Islet precursor cell (in vitro differentiated cells): ENCODE data around the gene FRMD1.

Experiments
- DNase-seq: peaks from one replicate; pipeline ENCODE4 v3.0.0-alpha.2; 2018

The FRMD1 gene

DNA sequence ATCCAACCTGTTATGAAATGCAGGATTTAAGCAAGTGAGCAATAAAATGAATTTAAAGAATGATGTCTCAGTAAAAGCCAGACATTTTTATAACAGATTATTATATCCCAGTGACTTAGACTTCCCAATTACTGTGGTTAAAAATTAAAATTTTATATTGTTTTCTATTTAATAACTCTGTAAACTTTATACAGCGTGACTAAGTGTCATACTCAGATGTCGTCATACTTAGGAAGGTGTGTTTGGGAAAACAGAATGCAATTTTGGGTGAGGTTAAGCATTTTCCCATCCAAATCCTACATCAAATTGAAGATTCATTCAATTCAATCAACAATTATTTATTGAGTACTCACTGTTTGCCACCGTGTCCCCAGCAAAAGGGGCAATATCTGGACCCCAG, 31.4 kb upstream of the FRMD1 start:
- no peak for DNase-seq

GRCh38 chr6:168109171-168109570, 30.2 kb upstream of the FRMD1 start:
- no peak for DNase-seq

DNA sequence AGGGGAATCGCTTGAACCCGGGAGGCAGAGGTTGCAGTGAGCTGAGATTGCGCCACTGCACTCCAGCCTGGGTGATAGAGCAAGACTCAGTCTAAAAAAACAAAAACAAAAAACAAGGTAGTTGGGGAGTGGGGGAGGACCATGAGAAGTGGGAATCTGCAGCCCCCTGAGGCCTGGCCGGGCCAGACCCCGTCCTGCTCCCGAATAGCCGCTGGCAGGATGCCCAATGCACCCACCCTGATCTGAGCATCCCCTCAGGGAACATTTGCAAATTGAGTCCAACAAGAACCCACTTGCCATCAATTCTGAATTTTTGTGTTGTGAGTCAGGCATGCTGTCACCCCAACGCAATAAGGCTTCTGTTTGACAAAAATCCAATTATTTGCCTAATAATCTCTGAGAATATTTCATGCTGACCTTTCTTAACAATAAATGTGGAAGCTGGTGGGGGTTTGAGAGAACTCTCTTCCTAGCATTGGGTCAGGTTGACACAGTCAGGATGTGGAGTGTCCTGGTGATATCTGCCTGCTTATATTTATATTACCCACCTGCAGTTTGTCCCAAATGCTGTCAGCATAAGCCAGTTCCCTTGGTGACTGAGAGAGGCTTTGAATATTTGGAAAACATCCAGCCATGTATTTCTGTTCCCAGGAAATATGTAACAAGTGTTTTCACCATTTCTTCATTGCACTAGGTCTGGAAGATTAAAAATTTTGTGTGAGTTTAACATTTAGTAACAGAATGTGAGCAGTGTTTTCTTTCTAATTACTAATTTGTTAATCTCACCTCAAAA, 28.4 kb upstream of the FRMD1 start:
- no peak for DNase-seq

DNA sequence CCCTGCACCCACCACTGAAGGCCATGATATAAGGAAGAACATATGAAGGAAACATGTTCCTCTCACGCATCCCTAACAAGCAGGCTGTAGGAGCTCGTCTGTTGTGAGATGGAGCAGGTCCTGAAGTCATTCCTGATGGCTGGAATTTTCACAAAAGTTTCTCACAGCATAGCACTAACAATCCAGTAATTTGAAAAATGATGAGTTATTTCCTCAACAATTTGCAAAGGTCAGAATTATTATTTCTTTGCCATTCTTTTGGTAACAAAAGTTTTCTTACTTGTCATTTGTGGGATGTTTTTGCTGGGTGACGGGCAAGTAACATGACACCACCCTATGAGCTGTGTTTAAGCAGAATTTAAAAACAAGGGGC, 27.6 kb upstream of the FRMD1 start:
- no peak for DNase-seq

DNA sequence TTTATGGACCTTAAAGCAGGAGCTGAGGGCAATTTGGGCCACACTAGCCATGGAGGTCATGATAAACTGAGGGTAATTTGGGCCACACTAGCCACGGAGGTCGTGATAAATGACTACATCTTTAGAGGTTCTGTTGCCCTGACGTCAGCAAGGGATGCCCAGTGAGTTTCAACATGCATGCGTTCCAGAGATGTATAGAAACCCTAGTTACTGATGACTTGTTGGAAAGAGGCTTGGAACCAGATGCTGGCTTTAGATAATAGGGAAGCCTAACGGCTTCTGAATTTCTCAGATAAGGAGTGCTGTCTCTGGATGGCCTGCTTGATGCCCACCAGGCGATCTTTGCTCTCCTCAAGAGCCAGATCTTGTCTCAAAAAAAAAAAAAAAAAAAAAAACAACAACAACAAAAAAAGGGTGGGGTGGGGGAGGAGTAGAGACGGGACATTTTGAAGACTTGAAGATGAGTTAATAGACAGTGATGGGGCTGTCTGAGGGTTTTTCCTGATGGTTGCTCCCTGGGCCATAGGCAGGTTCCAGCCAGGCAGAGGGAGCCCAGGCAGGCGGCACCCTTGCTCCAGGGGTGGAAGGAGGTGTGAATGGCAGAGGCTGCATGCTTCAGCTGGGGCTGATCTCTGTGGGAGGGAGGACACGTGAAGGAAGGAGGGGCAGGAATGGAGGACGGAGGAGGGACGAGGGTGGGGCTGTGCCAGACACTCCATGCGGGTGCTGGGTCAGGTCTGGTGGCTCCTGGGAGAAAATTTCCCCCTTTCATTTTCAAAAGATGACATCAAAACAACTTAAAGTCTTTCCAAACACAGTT, 27.0 kb upstream of the FRMD1 start:
- no peak for DNase-seq

- DNase-seq: no peak
Observed at GRCh38 chr6:168104636-168105035, 25.6 kb upstream of the FRMD1 start.

DNA sequence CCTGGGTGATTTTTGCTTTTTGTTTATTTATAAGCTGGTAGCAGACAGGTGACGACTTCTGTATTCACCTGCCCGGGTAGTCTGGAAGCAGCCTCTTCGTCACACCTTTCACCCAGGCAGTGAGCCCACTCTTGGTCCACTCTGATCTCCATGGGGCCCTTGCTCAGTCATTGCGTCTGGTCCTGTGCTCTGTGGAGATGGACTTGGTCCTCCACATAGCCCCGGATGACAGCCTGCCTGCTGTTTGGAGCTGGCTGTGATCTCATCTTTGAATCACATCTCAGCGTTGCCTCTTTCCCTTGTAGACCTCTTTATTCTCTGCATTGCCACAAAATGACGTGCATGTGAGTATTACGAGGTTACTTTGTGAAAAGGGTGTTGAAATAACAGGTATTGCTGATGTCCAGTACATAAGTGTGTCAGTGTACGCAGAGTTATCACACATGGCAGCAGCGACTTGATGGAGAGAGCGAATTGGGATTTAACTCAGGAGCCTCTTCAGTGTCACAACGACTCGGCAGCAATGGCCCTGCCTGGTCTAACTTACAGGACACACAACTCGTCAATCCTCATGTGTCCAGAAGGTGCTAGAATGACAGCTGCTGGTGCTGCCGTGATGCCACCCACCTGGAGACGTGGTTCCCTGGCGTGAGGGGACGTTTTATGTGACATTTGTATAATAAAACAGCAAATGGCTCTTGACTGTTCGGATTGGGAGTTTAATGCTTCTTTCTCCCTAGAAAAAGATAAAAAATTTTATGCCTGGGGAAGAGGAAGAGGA, 24.2 kb upstream of the FRMD1 start:
- no peak for DNase-seq

DNA sequence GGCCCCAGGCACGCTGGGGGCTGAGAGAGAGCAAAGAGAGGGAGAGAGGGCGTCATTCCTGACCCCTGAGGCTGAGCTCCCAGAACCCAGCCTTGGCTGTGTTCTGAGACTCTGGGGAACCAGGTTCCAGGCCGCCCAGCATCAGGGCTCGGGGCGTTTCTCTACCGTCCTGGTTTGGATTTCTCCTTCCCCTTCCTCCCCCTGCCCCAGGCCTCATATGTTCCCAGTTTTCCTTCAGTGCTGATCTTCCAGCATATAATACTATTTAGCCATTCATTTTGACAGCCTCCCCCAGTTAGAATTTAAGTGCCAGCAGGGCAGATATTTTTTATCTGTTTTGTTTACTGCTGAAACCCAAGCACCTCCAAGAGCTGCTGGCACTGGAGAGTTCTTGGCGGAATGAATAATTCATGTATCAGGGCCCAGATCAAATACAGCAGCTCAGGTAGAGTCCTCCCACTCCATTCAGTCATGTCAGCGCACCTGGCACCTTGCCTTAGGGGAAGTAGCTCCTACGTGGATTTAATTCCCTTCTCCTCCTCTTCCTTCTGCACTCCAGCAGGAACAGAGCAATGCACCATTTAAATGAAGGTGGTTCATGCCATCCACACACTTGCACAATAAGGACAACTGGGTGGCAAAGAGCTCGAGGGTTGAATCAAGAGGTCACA, 23.4 kb upstream of the FRMD1 start:
- no peak for DNase-seq

DNA sequence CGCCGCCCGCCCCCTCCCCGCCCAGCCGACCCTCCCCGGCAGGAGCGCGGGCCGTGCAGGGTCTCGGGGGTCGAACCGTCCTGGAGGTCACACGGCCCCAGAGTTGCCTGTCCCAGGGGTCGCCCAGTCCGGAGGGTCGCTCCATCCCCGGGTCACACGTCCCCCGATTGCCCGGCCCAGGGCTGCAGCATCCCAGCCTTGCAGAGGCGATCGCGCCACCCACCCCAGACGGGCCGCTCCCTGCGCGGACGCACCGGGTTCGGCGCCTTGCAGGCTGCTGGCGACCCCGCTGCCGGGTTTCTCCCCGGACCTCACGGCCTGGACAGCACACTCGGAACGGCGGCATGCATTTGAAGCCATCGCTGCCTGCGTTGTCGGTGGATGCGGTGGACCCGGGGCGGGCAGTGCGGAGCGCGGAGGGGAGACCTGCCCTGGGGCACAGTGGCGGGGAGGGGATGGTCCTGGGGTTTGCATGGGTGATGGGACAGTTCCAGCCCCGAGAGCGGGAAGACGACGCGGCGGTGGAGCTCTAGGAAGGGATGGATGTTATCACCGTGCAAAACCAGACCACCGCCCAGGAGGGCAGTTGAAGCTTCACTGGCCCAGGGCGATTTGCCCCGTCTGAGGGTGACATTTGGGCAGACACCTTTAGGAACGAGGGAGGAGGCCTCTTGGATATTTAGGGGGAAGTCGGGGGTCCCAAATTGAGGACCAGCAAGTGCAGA, 22.7 kb upstream of the FRMD1 start:
- DNase-seq: no peak

GRCh38 chr6:168100803-168101589, 22.0 kb upstream of the FRMD1 start:
- no peak for DNase-seq

- no peak for DNase-seq
Observed at GRCh38 chr6:168100011-168100802, 21.2 kb upstream of the FRMD1 start.

DNA sequence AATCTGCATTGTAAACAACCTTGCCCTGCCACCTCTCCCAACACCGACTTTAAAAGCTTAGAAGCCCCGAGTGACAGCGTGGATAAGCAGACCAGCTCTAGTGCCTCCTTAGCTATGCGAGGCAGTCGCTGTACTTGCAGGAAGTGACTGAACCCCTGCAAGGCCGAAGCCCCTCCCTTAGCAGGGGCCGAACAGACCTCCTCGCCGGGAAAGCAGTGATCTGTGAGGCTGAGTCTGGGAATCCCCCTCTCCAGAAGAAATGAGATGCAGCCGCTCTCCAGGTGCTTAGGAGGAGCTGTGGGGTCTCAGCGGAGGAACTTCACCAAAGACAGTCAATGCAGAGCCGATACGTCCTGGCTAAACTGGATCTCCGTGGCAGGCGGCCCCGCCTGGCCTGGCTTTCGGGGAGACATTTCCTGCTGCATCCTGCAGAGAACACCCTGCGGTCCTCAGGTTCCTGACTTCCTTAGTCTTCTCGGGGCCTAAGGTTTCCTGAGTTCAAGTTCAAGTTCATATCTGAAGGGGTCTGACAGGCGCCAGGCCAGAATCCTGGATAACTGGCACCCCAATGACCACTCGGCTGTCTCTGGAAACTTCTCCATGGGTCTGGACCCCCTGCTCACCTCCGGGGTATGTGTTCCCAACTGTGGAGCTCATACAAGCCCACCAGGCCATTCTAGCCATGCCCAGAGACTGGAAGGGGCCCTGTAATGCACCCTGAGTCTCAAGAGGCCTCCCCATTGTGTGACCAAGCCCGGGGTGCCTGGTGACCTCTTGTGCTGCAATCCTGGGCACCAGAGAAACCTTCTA, 20.4 kb upstream of the FRMD1 start:
- peak; percentile 77 for DNase-seq

DNA sequence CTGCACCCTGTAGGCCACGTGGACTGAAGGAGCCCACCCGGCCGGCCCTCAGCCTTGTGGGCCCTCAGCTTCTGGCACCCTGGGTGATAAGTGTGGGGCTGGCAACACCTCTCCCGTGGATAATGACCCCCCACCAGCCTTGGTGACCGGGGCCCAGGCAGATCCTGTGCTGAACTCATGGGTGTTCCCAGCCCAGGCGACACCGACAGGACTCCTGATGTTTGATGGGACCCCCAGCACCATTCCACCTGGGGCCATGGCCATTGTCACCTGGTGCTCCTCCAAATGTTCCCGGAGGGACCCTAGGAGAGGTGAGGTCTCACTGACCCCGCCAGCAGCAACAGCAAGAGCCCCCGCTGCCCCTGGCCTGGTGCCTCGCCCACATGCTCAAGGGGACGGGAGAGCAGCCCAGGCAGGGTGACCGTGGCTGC, 19.4 kb upstream of the FRMD1 start:
- DNase-seq: no peak

DNA sequence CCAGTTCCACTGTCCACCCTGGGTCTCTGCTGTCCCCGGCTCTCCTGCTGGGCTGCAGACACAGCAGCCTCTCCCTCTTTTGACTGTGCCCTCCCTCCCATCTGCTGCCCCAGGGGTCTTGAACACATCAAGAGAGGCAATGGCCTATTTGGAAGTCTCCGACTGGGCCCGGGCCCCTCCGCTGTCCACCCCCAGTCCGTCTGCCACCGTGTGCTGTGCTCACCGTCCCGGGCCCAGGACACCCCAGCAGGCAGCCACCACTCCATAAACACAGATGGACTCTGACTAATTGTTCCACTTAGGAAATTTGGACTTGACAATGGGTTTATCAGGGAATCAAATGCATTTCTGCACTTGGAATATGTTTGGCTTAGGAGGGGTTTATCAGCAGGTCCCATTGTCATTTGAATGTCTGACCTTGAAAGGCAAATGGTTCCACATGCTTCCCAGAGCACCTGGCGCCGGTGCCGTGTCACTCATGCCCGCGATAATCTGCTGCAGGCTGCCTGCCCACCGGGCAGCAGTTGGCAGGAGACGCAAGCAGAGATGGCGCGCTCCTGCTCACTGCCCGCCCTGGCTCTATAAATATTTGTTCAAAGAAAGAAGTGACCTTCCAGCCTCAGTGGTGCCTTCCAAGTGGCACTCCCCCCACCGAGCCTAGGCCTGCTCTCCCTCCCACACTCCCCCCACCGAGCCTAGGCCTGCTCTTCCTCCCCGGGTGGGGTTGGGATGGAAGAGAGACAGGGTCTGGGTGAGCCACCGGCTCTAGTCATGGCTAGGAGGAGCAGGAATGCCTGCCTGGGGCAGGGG, 18.8 kb upstream of the FRMD1 start:
- no peak for DNase-seq

DNA sequence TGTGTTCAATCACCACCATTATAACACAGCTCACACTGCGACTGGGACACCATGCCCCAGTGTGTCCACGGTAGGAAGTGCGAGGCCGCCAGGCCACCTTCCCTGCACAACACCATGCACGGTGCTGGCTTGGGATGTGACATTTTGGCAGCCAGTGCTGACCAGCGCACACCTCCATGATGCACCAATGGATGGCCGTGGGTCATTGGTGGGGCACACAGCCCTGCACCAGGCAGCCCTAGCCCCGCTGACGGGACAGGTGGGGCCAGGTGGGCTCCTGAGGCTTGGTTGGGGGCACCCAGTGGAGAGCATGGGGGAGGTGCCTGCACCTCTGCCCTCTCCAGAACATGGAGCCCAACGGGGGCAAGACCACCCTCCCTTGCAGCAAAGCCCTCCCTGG, 18.2 kb upstream of the FRMD1 start:
- no peak for DNase-seq

- no peak for DNase-seq
Observed at GRCh38 chr6:168096271-168096764, 17.3 kb upstream of the FRMD1 start.

DNA sequence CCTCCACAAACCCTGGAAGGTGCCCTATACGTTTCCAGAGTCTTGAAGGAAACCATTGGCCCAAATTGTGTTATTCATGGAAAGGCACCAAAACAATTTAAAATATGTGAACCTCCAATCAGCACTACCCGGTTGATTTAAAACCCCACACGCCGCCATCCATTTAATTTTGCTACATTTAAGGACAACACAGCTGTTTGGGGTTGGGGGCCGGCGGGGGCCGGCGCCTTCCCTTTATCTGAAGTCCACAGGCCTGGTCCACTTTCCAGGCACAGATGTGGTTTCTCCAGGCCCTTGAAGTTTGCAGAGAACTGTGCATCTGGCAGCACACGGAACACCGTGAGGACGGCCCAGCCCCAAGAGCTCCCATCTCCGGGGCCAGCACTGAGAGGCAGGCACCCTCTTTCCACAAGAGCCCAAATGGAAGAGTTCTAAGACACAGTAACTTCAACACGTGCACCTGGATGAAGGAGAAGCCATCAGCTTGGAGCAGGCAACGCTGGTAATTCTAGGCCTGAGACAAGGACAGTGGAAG, 16.8 kb upstream of the FRMD1 start:
- DNase-seq: no peak

DNA sequence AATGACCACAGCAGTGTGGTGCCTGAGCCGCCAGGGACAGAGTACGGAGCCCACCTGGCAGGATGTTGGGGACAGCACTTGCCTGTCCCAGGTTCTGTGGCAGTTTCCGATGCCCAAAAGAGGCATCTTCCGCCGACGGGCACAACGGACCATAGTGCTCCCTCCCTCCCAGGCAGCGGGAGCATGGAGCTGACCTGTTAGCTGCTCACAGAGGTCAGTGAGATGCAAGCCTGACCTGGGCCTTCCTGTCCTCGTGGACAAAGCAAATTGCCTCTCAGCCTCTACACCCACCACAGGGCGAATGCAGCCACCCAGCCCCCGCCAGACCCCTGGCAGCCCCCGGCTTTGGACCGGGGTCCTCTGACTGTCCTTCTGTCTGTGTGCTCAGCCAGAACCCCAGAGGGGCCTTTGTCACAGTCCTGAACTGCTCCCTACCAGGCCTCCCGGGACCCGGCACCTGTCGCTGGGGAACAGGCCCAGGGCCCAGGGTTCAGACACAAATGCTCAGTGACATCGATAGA, 16.2 kb upstream of the FRMD1 start:
- no peak for DNase-seq
